MM.1S (cell line): ENCODE results near the gene ZNF275.

Source experiments
- DNase-seq: peaks from one replicate; pipeline ENCODE4 v3.0.0-alpha.2; 2015
- H2AFZ ChIP-seq: fragments of 300-600 bp; sonication (generic); 2 replicates; pipeline ENCODE4 v1.6.0; 2016; ENCODE audit warnings: antibody characterized with exemption, low read length
- H3F3A ChIP-seq: fragments of 300-600 bp; sonication (generic); 2 replicates; pipeline ENCODE4 v1.6.1; 2016; ENCODE audit warnings: mild to moderate bottlenecking, antibody characterized with exemption, low read length, moderate library complexity, mixed read lengths; ENCODE audit not compliant: insufficient read depth
- H3K27ac ChIP-seq: fragments of 300-600 bp; sonication (generic); 2 replicates; pipeline ENCODE4 v1.5.1; 2016; ENCODE audit warnings: mild to moderate bottlenecking, low read length
- H3K27me3 ChIP-seq: fragments of 300-600 bp; sonication (generic); replicated peaks from 2 replicates; pipeline ENCODE4 v1.6.0; 2016; ENCODE audit warnings: low read length; ENCODE audit not compliant: insufficient read depth
- H3K36me3 ChIP-seq: fragments of 300-600 bp; sonication (generic); replicated peaks from 2 replicates; pipeline ENCODE4 v1.6.1; 2016; ENCODE audit warnings: mild to moderate bottlenecking, low read length, mixed read lengths; ENCODE audit not compliant: insufficient read depth
- H3K4me1 ChIP-seq: fragments of 300-600 bp; sonication (generic); 2 replicates; pipeline ENCODE4 v1.6.1; 2016; ENCODE audit warnings: low read length, mixed read lengths
- H3K4me2 ChIP-seq: fragments of 300-600 bp; sonication (generic); 2 replicates; pipeline ENCODE4 v1.6.0; 2016; ENCODE audit warnings: low read depth, low read length
- H3K4me3 ChIP-seq: fragments of 300-600 bp; sonication (generic); 2 replicates; pipeline ENCODE4 v1.5.1; 2016; ENCODE audit warnings: low read length, mixed read lengths
- H3K79me2 ChIP-seq: fragments of 300-600 bp; sonication (generic); 2 replicates; pipeline ENCODE4 v1.6.1; 2016; ENCODE audit warnings: mixed run types, low read length, mixed read lengths
- H3K9ac ChIP-seq: fragments of 300-600 bp; sonication (generic); 2 replicates; pipeline ENCODE4 v1.6.1; 2016; ENCODE audit warnings: low read length, mixed read lengths
- H3K9me2 ChIP-seq: fragments of 300-600 bp; sonication (generic); replicated peaks from 2 replicates; pipeline ENCODE4 v1.6.1; 2016; ENCODE audit warnings: mild to moderate bottlenecking, low read length, mixed read lengths; ENCODE audit not compliant: insufficient read depth
- H3K9me3 ChIP-seq: fragments of 300-600 bp; sonication (generic); replicated peaks from 2 replicates; pipeline ENCODE4 v1.6.1; 2016; ENCODE audit warnings: mild to moderate bottlenecking, low read length, mixed read lengths; ENCODE audit not compliant: insufficient read depth
- H4K20me1 ChIP-seq: fragments of 300-600 bp; sonication (generic); 2 replicates; pipeline ENCODE4 v1.6.1; 2016; ENCODE audit warnings: mild to moderate bottlenecking, low read length, moderate library complexity, mixed read lengths; ENCODE audit not compliant: insufficient read depth
- CTCF ChIP-seq: fragments of 300-600 bp; sonication (generic); IDR thresholded peaks from 2 replicates; pipeline ENCODE4 v1.5.1; 2016; ENCODE audit warnings: antibody characterized with exemption, low read length, mixed read lengths
- EZH2 ChIP-seq: fragments of 300-600 bp; sonication (generic); optimal IDR thresholded peaks from 2 replicates; pipeline ENCODE3; 2017; ENCODE audit warnings: low read depth, mild to moderate bottlenecking, antibody characterized with exemption, low read length, mixed read lengths
- EZH2phosphoT487 ChIP-seq: fragments of 300-600 bp; sonication (generic); IDR thresholded peaks from 2 replicates; pipeline ENCODE4 v1.6.1; 2018; ENCODE audit warnings: antibody characterized with exemption, low read length

Gene ZNF275

DNA sequence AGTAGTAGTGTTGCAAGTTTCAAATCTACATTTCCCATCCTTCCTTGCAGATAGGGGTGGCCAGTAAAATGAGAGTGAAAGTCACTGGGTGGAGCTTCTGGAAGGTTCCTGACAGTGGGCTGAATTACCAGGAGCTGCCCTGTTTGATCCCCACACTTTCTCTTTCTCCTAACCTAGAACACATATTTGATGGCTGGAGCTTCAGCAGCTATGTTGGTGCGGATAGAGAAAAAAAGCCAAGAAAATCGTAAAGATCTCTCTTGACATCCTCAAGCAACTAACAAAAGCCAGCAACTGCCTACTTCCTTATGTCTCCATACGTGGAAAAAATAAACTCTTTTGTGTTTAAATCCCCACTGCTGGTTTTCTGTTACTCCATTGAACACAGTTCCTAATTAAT, 32.2 kb downstream of the ZNF275 start:
- H3K27me3 ChIP-seq = no peaks in the 10 kb centered on the region
- no peaks in the 10 kb centered on the region for H3K36me3 ChIP-seq
- TF ChIP-seq EZH2phosphoT487 = no peak
- no peak for TF ChIP-seq EZH2
- TF ChIP-seq CTCF = no peak
- no peak overlapping the region for H2AFZ ChIP-seq
- H3K27ac ChIP-seq = no peak overlapping the region
- H3K9me3 ChIP-seq = no peaks in the 10 kb centered on the region
- no peak for DNase-seq
- H3K4me3 ChIP-seq = no peak overlapping the region
- H3K4me1 ChIP-seq = 0 out of 2 replicates have a peak, but pooled peaks cover 4% of the 10 kb centered on the region
- H3K79me2 ChIP-seq = no peaks in the 10 kb centered on the region
- H3K9me2 ChIP-seq = no peaks in the 10 kb centered on the region
- H3K4me2 ChIP-seq = no peak overlapping the region
- H4K20me1 ChIP-seq = no peaks in the 10 kb centered on the region
- H3K9ac ChIP-seq = no peak overlapping the region
- no peaks in the 10 kb centered on the region for H3F3A ChIP-seq

- 0 out of 2 replicates have a peak, but pooled peaks cover 4% of the 10 kb centered on the region for H3K4me1 ChIP-seq
- TF ChIP-seq CTCF (no peak), EZH2phosphoT487 (no peak), EZH2 (no peak)
- no peaks in the 10 kb centered on the region for H3K27me3 ChIP-seq
Measured at GRCh38 chrX:153366878-153367538, 33.1 kb downstream of the ZNF275 start.

DNA sequence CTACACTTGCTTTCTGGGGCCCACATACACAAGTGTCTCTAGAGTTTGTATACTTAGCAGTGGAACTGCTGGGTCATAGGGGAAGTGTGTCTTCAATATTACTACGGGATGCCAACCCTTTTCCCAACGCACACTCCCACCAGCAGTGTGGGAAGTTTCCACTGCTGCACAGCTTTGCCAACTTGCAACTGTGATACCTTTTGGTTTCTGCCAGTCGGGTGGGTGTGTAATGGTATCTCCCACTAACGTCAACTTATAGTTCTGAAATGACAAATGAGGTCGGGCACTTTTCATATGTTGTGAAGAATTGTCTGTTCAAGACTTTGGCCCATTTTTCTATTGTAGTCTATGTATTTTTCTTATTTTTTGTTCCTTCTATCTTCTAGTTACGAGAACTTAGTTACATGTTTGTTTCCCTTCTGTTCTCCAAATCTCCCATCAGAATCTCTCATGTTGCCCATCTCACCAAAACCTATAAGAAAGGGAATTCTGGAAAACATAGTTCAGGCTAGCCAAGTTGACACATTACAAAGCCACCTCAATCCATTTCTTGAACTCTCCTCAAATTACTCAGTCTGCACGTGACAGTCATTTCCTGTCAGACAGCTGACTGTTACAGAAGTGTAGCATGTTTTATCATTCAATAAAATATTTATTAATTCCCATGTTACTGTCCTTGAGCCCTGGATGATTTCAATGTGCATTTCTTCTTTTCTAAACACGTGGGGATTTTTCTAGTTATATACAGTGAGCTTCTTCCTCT, 36.5 kb downstream of the ZNF275 start:
- Histone ChIP-seq H3K4me3 (no peak overlapping the region), H3K9ac (no peak overlapping the region), H3K27ac (no peak overlapping the region), H3K27me3 (no peaks in the 10 kb centered on the region), H2AFZ (no peak overlapping the region), H3K4me2 (no peak overlapping the region), H3F3A (no peaks in the 10 kb centered on the region), H3K9me3 (no peaks in the 10 kb centered on the region), H3K79me2 (no peaks in the 10 kb centered on the region), H3K36me3 (no peaks in the 10 kb centered on the region), H3K4me1 (peaks cover 6% of the 10 kb centered on the region; the same call in 1 of the 2 replicates), H4K20me1 (no peaks in the 10 kb centered on the region), H3K9me2 (no peaks in the 10 kb centered on the region)
- no peak for DNase-seq
- TF ChIP-seq CTCF = no peak
- TF ChIP-seq EZH2 = no peak
- no peak for TF ChIP-seq EZH2phosphoT487

More at GRCh38 chrX:153366878-153367538, 33.1 kb downstream of the ZNF275 start:
- DNase-seq = no peak
- H2AFZ ChIP-seq = no peak overlapping the region
- H3K79me2 ChIP-seq = no peaks in the 10 kb centered on the region
- no peak overlapping the region for H3K27ac ChIP-seq
- H3K36me3 ChIP-seq = no peaks in the 10 kb centered on the region
- H4K20me1 ChIP-seq = no peaks in the 10 kb centered on the region
- H3K9me3 ChIP-seq = no peaks in the 10 kb centered on the region
- no peaks in the 10 kb centered on the region for H3F3A ChIP-seq
- no peak overlapping the region for H3K4me3 ChIP-seq
- H3K9me2 ChIP-seq = no peaks in the 10 kb centered on the region
- no peak overlapping the region for H3K9ac ChIP-seq
- H3K4me2 ChIP-seq = no peak overlapping the region
